ENCODE data around the gene HS3ST4.

GRCh38 chr16:25751230-25751835 is 59.6 kb downstream of the HS3ST4 start:
- TF ChIP-seq, protein P1, sequence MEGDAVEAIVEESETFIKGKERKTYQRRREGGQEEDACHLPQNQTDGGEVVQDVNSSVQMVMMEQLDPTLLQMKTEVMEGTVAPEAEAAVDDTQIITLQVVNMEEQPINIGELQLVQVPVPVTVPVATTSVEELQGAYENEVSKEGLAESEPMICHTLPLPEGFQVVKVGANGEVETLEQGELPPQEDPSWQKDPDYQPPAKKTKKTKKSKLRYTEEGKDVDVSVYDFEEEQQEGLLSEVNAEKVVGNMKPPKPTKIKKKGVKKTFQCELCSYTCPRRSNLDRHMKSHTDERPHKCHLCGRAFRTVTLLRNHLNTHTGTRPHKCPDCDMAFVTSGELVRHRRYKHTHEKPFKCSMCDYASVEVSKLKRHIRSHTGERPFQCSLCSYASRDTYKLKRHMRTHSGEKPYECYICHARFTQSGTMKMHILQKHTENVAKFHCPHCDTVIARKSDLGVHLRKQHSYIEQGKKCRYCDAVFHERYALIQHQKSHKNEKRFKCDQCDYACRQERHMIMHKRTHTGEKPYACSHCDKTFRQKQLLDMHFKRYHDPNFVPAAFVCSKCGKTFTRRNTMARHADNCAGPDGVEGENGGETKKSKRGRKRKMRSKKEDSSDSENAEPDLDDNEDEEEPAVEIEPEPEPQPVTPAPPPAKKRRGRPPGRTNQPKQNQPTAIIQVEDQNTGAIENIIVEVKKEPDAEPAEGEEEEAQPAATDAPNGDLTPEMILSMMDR (IDR thresholded peaks at IDR 0.05; ENCODE audit: low read depth, low read length), result no peak
- TF ChIP-seq EZH2phosphoT487 (IDR thresholded peaks at IDR 0.05; ENCODE audit: low read depth), result no peak
